ENCODE results near the gene GPR137C.
"Not testable (repeated sequence)": the region's sequence is repeated elsewhere in the genome, so short reads cannot be mapped to it uniquely, and the experiment has no call there.

GPR137C gene

DNA sequence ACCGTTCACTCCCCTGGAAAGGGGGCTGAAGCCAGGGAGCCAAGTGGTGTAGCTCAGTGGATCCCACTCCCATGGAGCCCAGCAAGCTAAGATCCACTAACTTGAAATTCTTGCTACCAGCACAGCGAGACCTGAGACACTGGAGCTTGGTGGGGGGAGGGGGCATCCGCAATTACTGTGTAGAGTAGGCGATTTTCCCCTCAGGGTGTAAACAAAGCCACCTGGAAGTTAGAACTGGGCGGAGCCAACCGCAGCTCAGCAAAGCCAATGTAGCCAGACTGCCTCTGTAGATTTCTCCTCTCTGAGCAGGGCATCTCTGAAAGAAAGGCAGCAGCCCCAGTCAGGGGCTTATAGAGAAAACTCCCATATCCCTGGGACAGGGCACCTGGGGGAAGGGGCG, 15.8 kb downstream of the GPR137C start:
- not testable (repeated sequence) for DNase-seq

DNA sequence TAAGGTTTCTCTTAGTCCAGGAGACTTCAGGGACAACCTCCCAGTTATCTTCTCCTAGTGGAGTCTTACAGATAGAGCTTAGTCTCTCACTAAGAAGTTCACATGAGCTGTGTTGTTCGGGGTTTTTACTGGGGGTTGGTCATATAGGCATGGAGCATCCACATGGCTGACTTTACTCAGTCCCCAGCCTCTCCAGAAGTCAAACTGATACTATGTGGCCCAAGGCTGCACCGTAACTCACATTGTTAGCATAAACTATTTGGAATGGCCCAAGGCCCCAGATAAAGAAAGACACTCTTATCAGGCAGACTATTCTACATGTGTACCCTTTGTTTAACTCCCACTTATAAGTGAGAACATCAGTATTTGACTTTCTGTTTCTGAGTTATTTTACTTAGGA, 23.2 kb downstream of the GPR137C start:
- no peak for DNase-seq

DNA sequence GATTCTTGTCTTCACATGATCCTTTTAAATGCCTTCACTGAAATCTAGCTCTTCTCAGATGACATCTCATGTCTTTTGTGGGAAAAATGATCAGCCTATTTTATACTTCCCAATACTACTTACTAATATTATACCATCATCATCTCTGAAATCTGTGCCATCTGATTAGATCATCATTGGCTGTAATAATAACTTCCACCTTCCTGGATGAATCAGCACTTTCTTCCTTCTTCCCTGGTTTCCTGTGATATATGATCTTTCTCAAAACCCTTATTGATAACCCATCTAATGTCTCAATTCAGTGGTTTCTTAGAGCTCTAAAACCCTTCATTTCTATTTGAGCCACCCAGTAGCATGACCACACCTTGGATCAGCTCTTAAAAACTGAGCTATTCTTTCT, 30.9 kb downstream of the GPR137C start:
- DNase-seq: no peak

DNA sequence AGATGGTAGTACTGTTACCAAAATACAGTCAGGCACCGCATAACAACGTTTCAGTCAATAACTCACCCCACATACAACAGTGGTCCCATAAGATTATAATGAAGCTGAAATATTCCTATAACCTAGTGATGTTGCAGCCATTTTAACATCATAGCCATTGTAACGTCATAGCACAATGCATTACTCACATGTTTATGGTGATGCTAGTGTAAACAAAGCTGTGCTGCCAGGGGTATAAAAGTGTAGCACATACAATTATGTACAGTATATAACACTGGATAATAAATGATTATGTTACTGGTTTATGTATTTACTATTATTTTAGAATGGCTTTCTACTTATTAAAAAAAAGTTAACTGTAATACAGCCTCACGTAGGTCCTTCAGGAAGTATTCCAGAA, 37.0 kb downstream of the GPR137C start:
- no peak for DNase-seq

DNA sequence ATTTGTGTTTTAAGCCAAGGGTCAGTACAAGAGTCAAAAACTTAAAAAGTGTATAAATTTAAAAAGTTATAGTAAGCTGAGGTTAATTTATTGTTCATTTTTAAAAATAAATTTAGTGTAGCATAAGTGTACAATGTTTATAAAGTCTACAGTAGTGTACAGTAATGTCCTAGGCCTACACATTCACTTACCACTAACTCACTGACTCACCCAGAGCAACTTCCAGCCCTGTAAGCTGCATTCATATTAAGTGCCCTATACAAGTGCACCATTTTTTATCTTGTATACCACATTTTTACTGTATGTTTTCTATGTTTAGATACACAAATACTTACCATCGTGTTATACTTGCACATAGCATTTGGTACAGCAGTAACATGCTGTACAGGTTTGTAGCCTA, 37.7 kb downstream of the GPR137C start:
- no peak for DNase-seq

DNA sequence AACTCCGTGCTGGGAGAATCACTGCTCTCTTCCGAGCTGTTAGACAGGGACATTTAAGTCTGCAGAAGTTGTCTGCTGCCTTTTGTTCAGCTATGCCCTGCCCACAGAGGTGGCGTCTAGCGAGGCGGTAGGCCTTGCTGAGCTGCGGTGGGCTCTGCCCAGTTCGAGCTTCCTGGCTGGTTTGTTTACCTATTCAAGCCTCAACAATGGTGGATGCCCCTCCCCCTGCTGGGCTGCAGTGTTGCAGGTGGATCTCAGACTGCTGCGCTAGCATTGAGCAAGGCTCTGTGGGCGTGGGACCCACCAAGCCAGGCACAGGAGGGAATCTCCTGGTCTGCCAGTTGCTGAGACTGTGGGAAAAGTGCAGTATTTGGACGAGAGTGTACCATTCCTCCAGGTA, 43.7 kb downstream of the GPR137C start:
- no peak for DNase-seq

DNA sequence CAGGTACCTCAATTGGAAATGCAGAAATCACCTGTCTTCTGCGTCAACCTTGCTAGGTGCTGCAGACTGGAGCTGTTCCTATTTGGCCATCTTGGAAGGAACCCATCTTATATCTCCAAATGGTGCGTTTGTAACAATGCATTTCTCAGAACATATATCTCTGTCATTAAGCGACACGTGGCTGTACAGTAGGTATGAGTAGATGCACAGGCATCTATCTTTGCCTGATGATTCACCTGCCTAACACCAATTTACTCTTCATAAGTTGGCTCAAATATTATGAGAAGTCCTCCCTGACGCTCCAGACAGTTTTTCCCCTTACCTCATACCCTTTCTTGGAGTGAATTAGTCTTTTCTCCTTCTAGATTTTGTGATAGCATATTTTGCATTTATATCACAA, 44.2 kb downstream of the GPR137C start:
- DNase-seq: no peak

DNA sequence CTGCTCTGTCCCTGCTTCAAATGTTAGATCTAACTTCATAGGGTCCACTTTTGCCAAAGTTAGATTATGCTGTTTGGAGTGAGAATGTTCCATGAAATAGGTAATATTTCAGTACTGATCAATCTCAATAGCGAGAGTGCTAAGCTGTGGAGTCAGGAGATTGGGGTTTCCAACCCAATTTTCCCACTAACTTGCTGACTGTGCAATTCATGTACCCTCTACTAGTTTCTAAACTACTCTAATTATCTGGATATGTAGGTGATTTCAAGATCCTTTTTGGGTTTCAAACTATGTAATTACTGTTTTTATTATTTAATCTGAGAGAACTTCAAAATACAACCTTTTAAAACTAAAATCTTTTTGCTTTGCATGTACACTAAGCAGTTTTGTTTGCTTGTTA, 45.9 kb downstream of the GPR137C start:
- no peak for DNase-seq

DNA sequence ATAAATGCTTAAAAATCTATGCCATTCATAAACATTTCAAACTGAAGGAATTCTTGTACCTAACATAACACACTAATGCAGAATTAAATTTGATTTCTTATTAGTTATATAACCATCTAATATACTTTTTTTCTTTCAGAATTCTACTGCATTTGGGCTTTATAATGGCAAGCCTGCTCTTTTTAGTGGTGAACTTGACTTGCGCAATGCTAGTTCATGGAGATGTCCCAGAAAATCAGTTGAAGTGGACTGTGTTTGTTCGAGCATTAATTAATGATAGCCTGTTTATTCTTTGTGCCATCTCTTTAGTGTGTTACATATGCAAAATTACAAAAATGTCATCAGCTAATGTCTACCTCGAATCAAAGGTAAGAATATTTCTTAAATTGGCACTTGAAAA, 47.3 kb downstream of the GPR137C start:
- no peak for DNase-seq

DNA sequence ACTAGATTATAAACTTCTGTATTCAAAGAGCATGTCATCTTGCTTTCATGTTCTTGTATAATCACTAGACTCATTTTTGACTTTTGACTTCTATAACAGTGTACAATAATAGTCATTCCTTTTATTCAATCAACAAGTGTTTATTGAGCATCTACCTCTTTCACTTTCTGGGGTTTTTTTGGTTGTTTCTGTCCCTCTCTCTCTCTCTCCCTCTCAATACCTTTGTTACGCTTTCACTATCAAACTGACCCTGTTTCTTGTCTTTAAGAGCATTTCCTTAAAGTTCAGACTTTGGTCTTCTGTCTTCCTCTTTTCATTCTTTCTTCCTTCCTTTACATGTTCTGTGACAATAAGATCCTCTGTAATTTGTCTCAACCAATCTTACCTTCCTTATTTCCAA, 49.5 kb downstream of the GPR137C start:
- no peak for DNase-seq

DNA sequence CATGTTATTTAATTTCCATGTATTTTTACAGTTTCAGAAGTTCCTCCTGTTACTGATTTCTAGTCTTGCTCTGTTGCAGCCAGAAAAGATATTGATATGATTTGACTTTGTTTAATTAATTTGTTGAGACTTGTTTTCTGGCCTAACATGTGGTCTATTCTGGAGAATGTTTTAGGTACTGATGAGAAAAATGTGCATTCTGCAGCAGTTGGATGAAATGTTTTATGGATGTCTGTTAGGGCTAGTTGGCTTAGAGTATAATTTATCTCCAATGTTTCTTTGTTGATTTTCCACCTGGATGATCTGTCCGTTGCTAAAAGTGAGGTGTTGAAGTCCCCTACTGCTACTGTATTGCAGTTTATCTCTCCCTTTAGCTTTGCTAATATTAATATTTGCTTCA, 54.4 kb downstream of the GPR137C start:
- no peak for DNase-seq

DNA sequence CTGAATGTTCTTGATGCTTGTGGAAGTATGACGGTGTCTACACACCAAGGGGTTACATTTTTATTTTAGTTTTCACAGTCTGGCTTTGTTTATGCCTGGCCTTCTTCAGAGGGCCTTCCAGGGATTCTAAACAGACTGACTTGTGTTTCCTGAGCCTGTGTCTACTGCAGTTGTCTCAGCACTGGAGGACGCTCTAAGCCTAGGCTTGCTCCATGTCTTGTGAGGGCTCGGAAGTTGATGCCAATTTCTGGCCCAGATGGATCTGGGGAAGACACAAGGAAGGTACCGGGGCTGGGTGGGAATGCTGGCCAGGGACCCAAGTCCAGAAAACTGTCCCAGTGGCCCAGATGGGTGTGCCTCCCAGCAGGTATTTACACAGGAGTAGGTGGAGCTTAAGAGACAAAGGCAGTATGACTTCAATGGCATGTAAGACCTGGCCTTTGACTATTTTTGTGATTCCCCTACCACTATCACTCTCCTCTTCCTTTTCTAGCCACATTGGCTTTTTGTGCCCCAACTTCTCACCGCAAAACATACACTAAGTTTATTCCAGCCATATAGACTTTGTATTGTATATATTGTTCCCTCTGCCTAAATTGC, 56.9 kb downstream of the GPR137C start:
- DNase-seq: no peak

DNA sequence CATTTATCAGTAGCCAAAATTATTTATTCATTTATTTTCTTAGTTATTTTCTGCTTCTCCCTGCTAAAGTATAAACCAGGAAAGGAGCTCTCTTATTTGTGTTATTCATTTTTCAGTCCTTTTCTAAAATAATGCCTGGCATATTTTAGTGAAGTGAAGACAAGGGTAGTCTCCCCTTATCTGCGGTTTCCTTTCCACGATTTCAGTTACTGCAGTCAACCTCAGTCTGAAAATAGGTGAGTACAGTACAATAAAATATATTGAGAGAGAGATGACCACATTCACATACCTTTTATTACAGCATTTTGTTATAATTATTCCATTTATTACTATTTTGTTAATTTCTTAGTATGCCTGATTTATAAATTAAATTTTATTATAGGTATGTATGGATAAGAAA, 57.6 kb downstream of the GPR137C start:
- DNase-seq: no peak

DNA sequence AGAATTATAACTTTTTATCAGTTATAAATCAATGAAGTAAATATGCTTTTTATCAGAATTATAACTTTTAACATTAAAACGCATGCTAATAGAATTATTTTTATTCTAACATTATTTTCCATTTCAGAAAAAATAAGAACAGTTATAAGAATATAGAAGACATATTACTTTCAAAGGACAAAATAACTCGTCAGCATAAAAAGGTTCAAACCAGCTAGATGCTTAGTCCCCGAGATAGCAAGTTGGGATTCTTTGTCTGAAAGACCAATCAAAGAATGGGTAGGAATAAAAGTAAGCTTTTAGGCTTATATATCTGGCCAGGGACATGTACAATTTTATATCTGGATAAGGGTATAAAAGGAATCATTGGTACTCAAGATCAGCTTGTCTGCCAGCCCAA, 66.0 kb downstream of the GPR137C start:
- no peak for DNase-seq

DNA sequence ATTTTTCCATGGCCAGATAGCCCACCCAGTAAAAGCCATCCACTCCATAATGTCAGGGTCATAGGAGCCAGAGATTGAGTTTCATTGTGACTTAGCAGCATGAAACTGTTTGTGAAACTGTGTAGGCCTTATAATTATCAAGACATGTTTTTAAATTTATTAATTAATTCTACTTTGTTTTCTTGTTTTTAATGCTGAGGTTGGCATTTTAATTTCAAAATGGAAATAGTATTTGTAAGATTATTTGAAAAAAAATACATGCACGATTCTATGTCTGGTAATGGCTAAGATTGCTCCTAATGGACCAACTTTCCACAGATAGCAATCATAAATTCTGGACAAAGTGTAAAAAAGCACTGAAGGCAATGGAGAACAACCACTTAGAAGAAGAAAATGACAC, 67.1 kb downstream of the GPR137C start:
- no peak for DNase-seq

DNA sequence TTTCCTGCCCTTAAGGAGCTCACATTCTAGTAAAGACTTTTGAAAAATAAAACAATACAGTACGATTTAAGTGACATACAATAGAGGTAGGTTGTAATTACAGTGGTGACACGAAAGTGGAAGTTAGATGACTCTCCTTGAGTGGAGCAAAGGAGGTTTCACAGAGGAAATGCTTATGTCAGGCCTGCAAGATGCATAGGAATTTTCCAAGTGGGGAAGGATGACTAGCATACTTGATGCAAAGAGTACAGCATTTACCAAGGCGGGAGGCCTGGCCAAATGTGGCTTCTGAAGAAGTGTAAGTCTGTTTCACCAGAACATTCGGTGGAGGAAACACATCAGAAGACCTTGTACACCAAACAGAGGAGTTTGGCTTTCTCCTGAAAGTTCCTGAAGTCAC, 87.5 kb downstream of the GPR137C start:
- no peak for DNase-seq

DNA sequence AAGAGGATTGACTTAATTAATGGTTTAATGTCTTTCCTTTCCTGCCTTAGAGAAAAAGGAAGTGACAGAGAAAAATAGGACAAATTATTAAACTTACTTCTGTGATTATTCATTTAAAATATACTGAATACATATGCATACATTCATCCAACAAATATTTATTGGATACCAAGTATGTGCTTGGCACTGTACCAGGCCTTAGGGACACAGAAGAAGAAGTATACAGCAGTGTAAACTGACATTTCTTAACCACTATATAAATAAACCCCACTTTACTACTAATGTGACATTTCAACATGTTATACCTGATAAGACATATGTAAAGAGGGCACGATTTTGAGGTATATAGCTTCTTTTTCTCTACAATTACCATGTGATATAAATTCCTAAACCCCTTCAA, 89.1 kb downstream of the GPR137C start:
- DNase-seq: no peak

DNA sequence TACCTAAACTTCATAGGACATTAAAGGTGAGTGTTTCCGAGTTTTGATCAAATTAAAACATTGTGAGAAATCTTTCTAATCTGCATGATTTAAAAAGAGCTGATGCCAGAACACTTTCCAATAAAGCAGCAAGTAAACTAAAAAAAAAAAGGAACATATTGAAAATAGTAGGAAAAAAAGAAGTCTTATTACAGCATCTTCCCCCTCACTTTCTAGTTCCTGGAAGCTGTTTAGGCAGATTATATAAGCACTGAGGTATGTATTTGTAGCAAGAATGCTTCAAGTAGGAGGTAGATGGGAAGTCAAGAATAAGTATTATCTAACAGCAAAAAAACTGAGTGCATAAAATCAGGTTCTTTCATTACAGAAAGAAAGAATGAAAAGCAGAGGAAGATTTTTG, 96.9 kb downstream of the GPR137C start:
- no peak for DNase-seq

DNA sequence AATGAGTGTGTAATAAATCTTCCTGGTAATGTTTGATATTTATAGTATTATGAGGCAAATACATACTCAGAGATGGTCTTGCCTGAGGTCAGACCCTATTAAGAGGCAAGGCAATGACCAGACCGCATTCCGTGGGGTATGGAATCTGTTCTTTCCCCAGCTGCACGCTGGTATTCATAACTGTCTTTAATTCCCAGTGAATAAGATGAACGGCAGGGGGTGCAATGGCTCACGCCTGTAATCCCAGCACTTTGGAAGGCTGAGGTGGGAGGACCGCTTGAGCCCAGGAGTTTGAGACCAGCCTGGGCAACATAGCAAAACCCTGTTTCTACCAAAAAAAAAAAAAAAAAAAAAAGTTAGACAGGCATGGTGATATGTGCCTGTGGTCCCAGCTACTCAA, 98.1 kb downstream of the GPR137C start:
- DNase-seq: no peak

DNA sequence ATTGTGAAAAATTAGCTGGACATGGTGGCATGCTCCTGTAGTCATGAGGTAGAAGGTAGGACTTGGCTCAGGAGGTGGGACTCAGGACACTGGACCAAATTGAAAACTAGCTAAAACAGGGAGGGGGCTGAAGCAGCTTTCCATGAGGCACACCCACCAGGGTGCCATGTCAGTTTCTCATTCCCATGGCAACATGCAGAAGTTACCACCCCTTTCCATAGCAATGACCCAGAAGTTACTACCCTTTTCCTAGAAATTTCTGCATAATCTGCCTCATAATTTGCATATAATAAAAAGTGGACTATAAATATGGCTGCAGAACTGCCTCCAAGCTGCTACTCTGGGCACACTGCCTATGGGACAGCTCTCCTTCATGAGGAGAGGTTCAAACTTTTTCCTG, 104.3 kb downstream of the GPR137C start:
- DNase-seq: no peak

DNA sequence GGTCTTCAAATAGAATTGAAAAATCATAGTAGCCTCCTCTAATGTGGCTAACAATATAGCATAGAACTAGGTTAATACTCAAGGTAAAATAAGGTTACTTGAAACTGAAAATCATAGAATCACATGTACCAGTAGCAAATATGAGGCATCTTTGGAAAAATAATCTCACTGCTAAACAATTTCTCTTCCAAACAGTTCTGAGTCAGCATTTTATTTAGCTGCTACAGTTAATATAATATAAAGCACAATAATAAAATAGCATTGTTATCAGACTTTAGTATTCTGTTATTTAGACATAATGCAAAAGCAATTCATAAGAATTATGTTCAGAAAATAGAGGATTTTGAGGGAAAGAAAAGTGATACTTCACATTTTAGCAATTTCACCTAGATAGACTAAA, 107.7 kb downstream of the GPR137C start:
- no peak for DNase-seq

DNA sequence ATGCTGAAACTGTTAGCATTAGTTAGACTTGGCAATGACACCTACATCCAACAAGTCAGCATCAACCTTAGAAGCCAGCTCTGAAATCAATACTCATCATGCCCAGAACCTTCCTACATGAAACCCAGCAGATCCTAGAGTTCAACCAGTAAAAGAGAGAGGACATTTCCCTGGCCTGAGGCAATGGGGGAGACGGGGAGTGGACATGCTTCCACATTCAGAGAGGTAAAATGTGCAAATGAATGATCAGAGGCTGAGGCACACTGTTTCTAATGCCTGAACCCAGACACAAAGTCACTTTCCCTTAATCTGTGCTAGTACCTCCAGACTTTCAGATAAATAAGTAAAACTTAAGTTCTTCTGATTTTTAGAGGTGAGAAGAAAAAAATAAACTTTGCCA, 108.2 kb downstream of the GPR137C start:
- DNase-seq: no peak

DNA sequence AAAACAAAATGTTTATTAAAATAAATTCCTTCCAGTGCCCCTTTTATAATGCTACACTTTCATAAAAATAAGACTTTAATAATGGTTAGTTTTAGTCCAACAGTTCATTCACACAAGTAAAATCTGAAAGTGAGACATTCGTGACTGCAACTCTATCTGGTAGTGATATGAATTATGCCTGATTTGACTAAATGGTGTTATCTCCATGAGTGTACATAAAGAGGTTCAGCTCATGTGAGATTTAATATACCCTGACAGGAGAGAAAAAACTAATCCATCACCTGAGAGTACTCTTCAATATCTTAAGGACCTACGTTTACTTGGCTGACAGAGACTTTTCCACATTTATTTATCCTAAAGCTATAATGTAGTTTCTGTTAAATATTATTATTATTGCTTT, 108.7 kb downstream of the GPR137C start:
- DNase-seq: no peak

DNA sequence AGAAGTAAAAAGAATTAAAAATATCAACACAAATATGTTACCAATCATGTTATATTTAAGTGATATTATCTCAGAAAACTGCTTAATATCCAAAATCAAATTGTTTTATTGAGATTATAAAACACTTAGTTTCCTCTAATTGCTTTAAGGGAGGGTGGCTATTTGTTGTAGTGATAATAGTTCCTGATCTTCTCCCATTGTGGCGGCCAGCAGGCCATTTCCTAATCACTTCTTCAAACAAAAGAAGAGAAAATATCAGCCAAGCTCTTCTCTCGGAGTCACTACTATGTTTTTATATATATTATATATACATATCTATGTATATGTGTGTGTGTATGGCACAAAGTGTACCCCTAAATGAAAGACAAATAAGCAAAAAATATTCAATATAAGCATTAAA, 111.2 kb downstream of the GPR137C start:
- no peak for DNase-seq

DNA sequence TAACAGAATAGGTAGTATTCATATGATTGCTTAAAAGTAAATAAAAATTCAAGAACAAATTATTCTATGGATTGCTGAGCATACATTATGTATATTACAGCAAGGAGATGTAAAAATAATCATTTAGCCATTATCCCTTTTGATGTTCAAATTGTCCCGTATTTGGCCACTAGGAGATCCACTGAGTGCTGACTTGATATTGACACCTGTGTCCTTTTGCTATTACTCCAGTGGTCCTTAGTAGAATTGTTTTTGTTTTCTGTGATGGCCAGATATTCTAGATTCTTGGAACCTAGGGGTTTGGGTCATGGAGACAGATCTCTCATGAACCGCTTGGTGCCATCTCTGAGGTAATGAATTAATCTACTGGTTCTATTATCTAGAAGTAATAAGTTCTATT, 126.0 kb downstream of the GPR137C start:
- no peak for DNase-seq

DNA sequence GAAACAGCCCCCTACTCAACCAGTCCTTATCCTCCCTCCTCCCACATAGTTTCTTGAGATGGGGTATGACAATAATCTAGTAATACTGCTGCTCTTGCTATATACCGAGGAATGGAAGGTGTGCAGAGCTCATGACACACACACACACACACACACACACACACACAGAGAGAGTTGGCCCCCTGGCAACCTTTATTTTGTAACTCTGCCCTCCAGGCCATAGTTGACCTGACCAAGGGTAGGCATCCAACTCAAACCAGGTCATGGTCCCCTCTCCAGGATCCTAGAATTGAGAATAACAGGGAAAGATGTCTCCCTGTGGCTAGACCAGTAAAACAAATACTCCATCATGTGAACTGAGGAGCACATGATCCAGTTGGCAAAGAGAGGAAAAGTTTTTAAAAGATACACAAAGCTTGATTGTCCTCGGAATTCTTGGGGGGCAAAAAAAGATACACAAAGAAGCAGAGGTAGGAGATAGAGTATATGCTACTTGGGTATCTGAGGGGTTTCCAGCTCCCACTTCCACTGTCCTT, 131.4 kb downstream of the GPR137C start:
- no peak for DNase-seq

Data from DMS 273 treated with DMSO at 0.1 percent for 48 hours (cell line).